GM18502 (cell line): ENCODE results near the gene ADAMTS2.

Experiments
- ATAC-seq: cut with Tn5 transposase; IDR thresholded peaks from one replicate; pipeline ENCODE4 v1.9.1; 2021; ENCODE audit warnings: mild to moderate bottlenecking; ENCODE audit not compliant: unreplicated experiment, poor library complexity

ADAMTS2 gene

GRCh38 chr5:179137016-179137642 lies 208.1 kb downstream of the ADAMTS2 start:
- ATAC-seq: no peak

GRCh38 chr5:179135441-179136215 lies 209.6 kb downstream of the ADAMTS2 start:
- ATAC-seq: no peak

GRCh38 chr5:179135006-179135405 lies 210.3 kb downstream of the ADAMTS2 start:
- no peak for ATAC-seq

GRCh38 chr5:179134511-179134910 lies 210.8 kb downstream of the ADAMTS2 start:
- ATAC-seq: no peak

- no peak for ATAC-seq
Measured at GRCh38 chr5:179132586-179133355, 212.5 kb downstream of the ADAMTS2 start.

- ATAC-seq: no peak
Measured at GRCh38 chr5:179131886-179132585, 213.2 kb downstream of the ADAMTS2 start.

GRCh38 chr5:179131321-179131835 lies 213.9 kb downstream of the ADAMTS2 start:
- ATAC-seq: no peak

- ATAC-seq: no peak
Measured at GRCh38 chr5:179130101-179130681, 215.1 kb downstream of the ADAMTS2 start.

GRCh38 chr5:179129607-179130071 lies 215.6 kb downstream of the ADAMTS2 start:
- no peak for ATAC-seq

GRCh38 chr5:179128976-179129375 lies 216.3 kb downstream of the ADAMTS2 start:
- ATAC-seq: no peak

GRCh38 chr5:179128041-179128365 lies 217.3 kb downstream of the ADAMTS2 start:
- no peak for ATAC-seq

GRCh38 chr5:179127136-179128040 lies 217.9 kb downstream of the ADAMTS2 start:
- no peak for ATAC-seq

- no peak for ATAC-seq
Measured at GRCh38 chr5:179126506-179126991, 218.7 kb downstream of the ADAMTS2 start.

GRCh38 chr5:179125789-179126505 lies 219.3 kb downstream of the ADAMTS2 start:
- no peak for ATAC-seq

- no peak for ATAC-seq
Measured at GRCh38 chr5:179124853-179125788, 220.1 kb downstream of the ADAMTS2 start.

- ATAC-seq: no peak
Measured at GRCh38 chr5:179124273-179124852, 220.9 kb downstream of the ADAMTS2 start.
